DND-41 (cell line): ENCODE results near the gene GOT1.

Source experiments
- ATAC-seq: fragments of 200-7000 bp; cut with Tn5 transposase; 3 replicates; pipeline ENCODE4 v1.9.1; 2021; ENCODE audit warnings: low read depth; ENCODE audit not compliant: insufficient read depth
- DNase-seq: peaks from one replicate; pipeline ENCODE4 v3.0.0-alpha.2; 2020
- H2AFZ ChIP-seq: 2 replicates; pipeline ENCODE4 v1.6.0; 2012; ENCODE audit warnings: low read depth, low read length
- H3K27ac ChIP-seq: 2 replicates; pipeline ENCODE4 v1.5.1; 2012; ENCODE audit warnings: low read length, inconsistent platforms
- H3K27me3 ChIP-seq: fragments of 200-600 bp; sonication (generic); 2 replicates; pipeline ENCODE4 v1.6.0; 2012; ENCODE audit warnings: low read length, mild to moderate bottlenecking, inconsistent platforms; ENCODE audit not compliant: insufficient read depth, poor library complexity
- H3K36me3 ChIP-seq: 2 replicates; pipeline ENCODE4 v1.5.1; 2012; ENCODE audit warnings: low read length, inconsistent platforms; ENCODE audit not compliant: insufficient read depth
- H3K4me1 ChIP-seq: 2 replicates; pipeline ENCODE4 v1.5.1; 2012; ENCODE audit warnings: mild to moderate bottlenecking, low read length; ENCODE audit not compliant: insufficient read depth
- H3K4me2 ChIP-seq: 2 replicates; pipeline ENCODE4 v1.6.0; 2012; ENCODE audit warnings: mild to moderate bottlenecking, moderate library complexity, low read length, inconsistent platforms; ENCODE audit not compliant: insufficient read depth
- H3K4me3 ChIP-seq, 2 experiments: fragments of 200-600 bp in 1 of 2; shearing (Covaris generic) in 1 of 2; 2 replicates each; pipeline ENCODE4 v1.5.1; 2012 to 2016; ENCODE audit warnings: inconsistent platforms in 2 of 2, low read length in 2 of 2, mild to moderate bottlenecking in 2 of 2, low read depth in 1 of 2, moderate library complexity in 1 of 2
- H3K79me2 ChIP-seq: 2 replicates; pipeline ENCODE4 v1.6.0; 2012; ENCODE audit warnings: low read length, inconsistent platforms; ENCODE audit not compliant: insufficient read depth
- H3K9ac ChIP-seq: 2 replicates; pipeline ENCODE4 v1.6.0; 2012; ENCODE audit warnings: low read depth, mild to moderate bottlenecking, inconsistent platforms, low read length, moderate library complexity
- H3K9me3 ChIP-seq: 2 replicates; pipeline ENCODE4 v1.5.1; 2012; ENCODE audit warnings: low read length, moderate library complexity, mild to moderate bottlenecking, inconsistent platforms; ENCODE audit not compliant: insufficient read depth, severe bottlenecking
- H4K20me1 ChIP-seq: 2 replicates; pipeline ENCODE4 v1.6.0; 2012; ENCODE audit warnings: low read length; ENCODE audit not compliant: insufficient read depth
- EZH2 ChIP-seq: IDR thresholded peaks from 3 replicates; pipeline ENCODE4 v1.6.1; 2012; ENCODE audit warnings: borderline replicate concordance, low read depth, mild to moderate bottlenecking, moderate library complexity, low read length, inconsistent platforms; ENCODE audit not compliant: severe bottlenecking
- TF ChIP-seq, protein P1 (sequence below): IDR thresholded peaks from 2 replicates; pipeline ENCODE4 v1.5.1; 2012; ENCODE audit warnings: borderline replicate concordance, low read length, moderate library complexity, mild to moderate bottlenecking; ENCODE audit not compliant: poor library complexity, severe bottlenecking; ENCODE audit errors: extremely low read depth

Gene GOT1

DNA sequence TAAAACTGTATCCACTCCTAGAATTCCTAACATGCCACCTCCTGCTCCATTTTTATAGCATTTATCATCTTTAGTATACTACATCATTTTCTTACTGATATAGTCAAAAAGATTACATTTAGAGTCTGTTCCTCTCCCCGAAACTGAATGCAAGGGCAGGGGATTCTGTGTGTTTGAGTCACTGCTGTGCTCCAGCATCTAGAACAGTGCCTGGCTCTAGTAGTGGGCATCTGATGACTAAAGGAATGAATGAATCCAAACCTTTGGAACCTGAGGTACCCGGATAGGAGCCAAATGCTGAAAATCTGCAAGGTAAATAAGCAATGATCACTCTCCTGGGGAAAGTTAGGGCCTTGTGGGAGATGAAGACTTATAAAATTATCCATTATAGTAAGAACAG is 18.9 kb downstream of the GOT1 start:
- H4K20me1 ChIP-seq: peaks cover 4% of the 10 kb centered on the region; the same call in 1 of the 2 replicates
- H3K36me3 ChIP-seq: peaks cover 13% of the 10 kb centered on the region; the same call in 1 of the 2 replicates
- no peaks in the 10 kb centered on the region for H3K9me3 ChIP-seq
- H3K27me3 ChIP-seq: no peaks in the 10 kb centered on the region
- no peak overlapping the region for H3K4me2 ChIP-seq
- H2AFZ ChIP-seq: no peak overlapping the region
- H3K79me2 ChIP-seq: peaks cover 2% of the 10 kb centered on the region; the same call in 1 of the 2 replicates
- H3K4me1 ChIP-seq: no peaks in the 10 kb centered on the region
- H3K27ac ChIP-seq: no peak overlapping the region
- DNase-seq (no peak), ATAC-seq (no peak)
- H3K9ac ChIP-seq: no peak overlapping the region
- H3K4me3 ChIP-seq: no peak overlapping the region
- no peak for TF ChIP-seq EZH2
- TF ChIP-seq, protein P1, sequence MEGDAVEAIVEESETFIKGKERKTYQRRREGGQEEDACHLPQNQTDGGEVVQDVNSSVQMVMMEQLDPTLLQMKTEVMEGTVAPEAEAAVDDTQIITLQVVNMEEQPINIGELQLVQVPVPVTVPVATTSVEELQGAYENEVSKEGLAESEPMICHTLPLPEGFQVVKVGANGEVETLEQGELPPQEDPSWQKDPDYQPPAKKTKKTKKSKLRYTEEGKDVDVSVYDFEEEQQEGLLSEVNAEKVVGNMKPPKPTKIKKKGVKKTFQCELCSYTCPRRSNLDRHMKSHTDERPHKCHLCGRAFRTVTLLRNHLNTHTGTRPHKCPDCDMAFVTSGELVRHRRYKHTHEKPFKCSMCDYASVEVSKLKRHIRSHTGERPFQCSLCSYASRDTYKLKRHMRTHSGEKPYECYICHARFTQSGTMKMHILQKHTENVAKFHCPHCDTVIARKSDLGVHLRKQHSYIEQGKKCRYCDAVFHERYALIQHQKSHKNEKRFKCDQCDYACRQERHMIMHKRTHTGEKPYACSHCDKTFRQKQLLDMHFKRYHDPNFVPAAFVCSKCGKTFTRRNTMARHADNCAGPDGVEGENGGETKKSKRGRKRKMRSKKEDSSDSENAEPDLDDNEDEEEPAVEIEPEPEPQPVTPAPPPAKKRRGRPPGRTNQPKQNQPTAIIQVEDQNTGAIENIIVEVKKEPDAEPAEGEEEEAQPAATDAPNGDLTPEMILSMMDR: no peak

DNA sequence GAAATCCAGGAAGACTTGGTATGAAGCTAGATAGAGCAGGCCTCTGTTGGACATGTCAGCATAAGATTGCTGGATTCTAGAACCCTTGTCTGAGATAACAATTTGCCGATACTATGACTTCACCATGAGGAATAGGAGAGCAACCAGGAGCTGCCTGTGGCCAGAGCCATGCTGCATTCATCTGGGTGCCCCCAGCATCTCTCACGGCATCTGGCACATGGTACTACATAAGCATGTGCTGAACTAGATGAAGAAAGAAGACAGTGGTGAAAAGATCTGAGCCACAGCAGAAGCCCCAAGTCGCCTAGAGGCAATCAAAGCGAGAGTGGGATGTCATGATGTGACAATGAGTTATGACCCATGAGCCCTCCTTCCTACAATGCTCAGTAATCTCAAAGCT is 19.5 kb downstream of the GOT1 start:
- no peak for ATAC-seq
- H3K4me3 ChIP-seq: no peak overlapping the region
- no peak overlapping the region for H3K9ac ChIP-seq
- H4K20me1 ChIP-seq: peaks cover 4% of the 10 kb centered on the region; the same call in 1 of the 2 replicates
- no peaks in the 10 kb centered on the region for H3K9me3 ChIP-seq
- TF ChIP-seq, protein P1: no peak
- TF ChIP-seq EZH2: no peak
- H3K27ac ChIP-seq: no peak overlapping the region
- no peak overlapping the region for H3K4me2 ChIP-seq
- no peak overlapping the region for H2AFZ ChIP-seq
- peaks cover 20% of the 10 kb centered on the region; the same call in 1 of the 2 replicates for H3K36me3 ChIP-seq
- no peaks in the 10 kb centered on the region for H3K27me3 ChIP-seq
- DNase-seq: no peak
- no peaks in the 10 kb centered on the region for H3K4me1 ChIP-seq
- peaks cover 2% of the 10 kb centered on the region; the same call in 1 of the 2 replicates for H3K79me2 ChIP-seq

DNA sequence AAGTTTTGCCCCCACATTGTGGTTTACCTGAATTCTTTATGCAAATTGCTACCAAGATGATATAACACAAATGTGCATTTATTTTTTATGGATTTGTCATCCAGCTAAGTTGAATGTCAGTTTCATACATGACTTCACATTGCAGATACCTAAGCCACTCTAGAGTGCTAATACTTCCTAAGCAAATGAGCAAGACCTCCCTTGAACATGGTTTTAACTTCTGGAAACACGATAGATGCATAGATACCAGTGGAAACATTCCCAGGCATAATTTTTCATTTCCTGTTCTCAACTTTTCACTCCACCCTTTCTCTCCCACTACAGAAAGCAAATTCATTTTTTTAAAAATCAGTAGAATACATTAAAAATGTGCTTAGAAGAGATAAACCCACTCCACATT is 20.3 kb downstream of the GOT1 start:
- no peak overlapping the region for H3K9ac ChIP-seq
- no peaks in the 10 kb centered on the region for H3K9me3 ChIP-seq
- no peak overlapping the region for H3K4me3 ChIP-seq
- peaks cover 4% of the 10 kb centered on the region; the same call in 1 of the 2 replicates for H4K20me1 ChIP-seq
- no peaks in the 10 kb centered on the region for H3K27me3 ChIP-seq
- no peaks in the 10 kb centered on the region for H3K4me1 ChIP-seq
- ATAC-seq: no peak
- no peak overlapping the region for H2AFZ ChIP-seq
- peaks cover 2% of the 10 kb centered on the region; the same call in 1 of the 2 replicates for H3K79me2 ChIP-seq
- TF ChIP-seq, protein P1: no peak
- no peak for TF ChIP-seq EZH2
- peaks cover 25% of the 10 kb centered on the region; the same call in 1 of the 2 replicates for H3K36me3 ChIP-seq
- no peak for DNase-seq
- no peak overlapping the region for H3K27ac ChIP-seq
- H3K4me2 ChIP-seq: no peak overlapping the region

DNA sequence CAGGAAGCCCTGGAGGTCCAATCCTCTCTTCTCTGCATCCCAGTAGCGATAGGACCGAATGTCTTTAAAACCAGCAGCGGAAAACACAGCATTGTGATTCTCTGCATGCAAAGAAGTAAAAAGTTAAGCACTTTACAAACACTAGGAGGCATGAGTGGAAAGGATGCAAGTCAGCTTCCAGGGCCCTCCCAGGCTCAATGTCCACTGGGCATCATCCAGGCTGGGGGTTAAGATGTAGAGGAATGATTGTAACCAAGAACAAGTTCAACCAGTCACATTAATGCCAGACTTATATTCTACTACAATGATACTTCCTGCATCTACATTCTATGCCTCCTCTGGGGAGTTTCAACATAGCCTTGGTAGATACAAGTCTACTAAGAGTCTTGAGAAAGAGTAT is 24.3 kb downstream of the GOT1 start:
- Histone ChIP-seq H3K9me3 (no peaks in the 10 kb centered on the region), H3K27ac (no peak overlapping the region), H3K79me2 (peaks cover 2% of the 10 kb centered on the region; the same call in 1 of the 2 replicates), H4K20me1 (peaks cover 4% of the 10 kb centered on the region; the same call in 1 of the 2 replicates), H2AFZ (no peak overlapping the region), H3K36me3 (peaks cover 57% of the 10 kb centered on the region), H3K9ac (no peak overlapping the region), H3K4me1 (no peaks in the 10 kb centered on the region), H3K4me3 (no peak overlapping the region), H3K27me3 (no peaks in the 10 kb centered on the region), H3K4me2 (no peak overlapping the region)
- ATAC-seq (no peak), DNase-seq (no peak)
- TF ChIP-seq, protein P1: no peak
- TF ChIP-seq EZH2: no peak
